Loucy (cell line): ENCODE measurements around the gene MACROH2A1.

Experiments used
- CTCF ChIP-seq: fragments of 200-600 bp; sonication (generic); conservative IDR thresholded peaks from 2 replicates; pipeline ENCODE4 v1.5.1; 2014; ENCODE audit warnings: mild to moderate bottlenecking, antibody characterized with exemption, low read length
- EZH2phosphoT487 ChIP-seq: fragments of 200-600 bp; IDR thresholded peaks from 2 replicates; pipeline ENCODE4 v1.6.1; 2018; ENCODE audit warnings: antibody characterized with exemption, mild to moderate bottlenecking, moderate library complexity, borderline replicate concordance

DNA sequence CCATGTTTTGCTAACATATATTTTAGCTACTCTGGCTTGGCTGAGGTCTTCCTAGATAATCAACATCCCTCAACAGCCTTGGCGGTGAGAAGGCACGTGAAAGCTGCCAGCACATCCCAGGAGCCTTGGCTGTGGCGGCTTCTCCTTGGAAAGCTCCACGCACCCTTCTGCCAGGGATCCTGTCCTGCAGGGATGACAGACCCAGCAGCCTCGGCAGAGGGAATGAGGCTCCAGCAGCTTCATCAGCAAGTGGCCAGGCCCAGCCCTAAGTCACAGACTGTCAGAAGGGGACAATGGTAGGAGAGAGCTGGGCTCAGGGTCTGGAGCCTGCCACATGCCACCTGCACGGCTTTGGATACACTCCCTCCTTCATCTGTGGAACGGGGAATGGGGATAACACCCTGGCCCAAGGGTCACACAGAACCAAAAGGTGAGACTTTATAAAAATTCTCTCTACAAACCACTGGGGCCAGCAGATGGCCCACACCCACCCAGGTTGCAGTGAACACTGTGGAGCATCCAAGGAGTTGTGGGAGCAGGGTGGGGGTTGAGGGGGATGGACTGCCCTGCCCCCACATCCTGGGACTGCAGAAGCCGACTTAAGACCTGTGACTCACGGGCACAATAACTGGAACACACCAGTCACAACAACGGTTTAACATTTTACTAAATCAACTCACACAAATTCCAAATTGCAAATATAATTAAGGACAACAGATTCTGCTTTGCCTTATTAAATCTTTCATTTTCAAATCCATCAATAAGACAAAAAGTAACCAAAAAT, 65.1 kb downstream of the MACROH2A1 start:
- TF ChIP-seq CTCF (no peak), EZH2phosphoT487 (no peak)
